GM21737 (cell line): ENCODE measurements around the gene NEUROG3.
"Not testable (repeated sequence)": the region's sequence is repeated elsewhere in the genome, so short reads cannot be mapped to it uniquely, and the experiment has no call there.

Experiments used
- ATAC-seq: cut with Tn5 transposase; IDR thresholded peaks from one replicate; pipeline ENCODE4 v1.9.1; 2021; ENCODE audit warnings: mild to moderate bottlenecking, moderate library complexity; ENCODE audit not compliant: unreplicated experiment

The NEUROG3 gene

GRCh38 chr10:69572159-69573055 lies 815 bp downstream of the NEUROG3 start:
- ATAC-seq = no peak

- ATAC-seq = no peak
Measured at GRCh38 chr10:69571618-69572158, 1.5 kb downstream of the NEUROG3 start.

GRCh38 chr10:69570050-69570816 lies 3.0 kb downstream of the NEUROG3 start:
- no peak for ATAC-seq

- no peak for ATAC-seq
Measured at GRCh38 chr10:69569396-69569934, 3.8 kb downstream of the NEUROG3 start.

- ATAC-seq = no peak
Measured at GRCh38 chr10:69568472-69569395, 4.5 kb downstream of the NEUROG3 start.

GRCh38 chr10:69567920-69568319 lies 5.3 kb downstream of the NEUROG3 start:
- no peak for ATAC-seq

GRCh38 chr10:69562731-69563254 lies 10.4 kb downstream of the NEUROG3 start:
- ATAC-seq = no peak

- no peak for ATAC-seq
Measured at GRCh38 chr10:69559525-69559924, 13.7 kb downstream of the NEUROG3 start.

- ATAC-seq = no peak
Measured at GRCh38 chr10:69558559-69558958, 14.7 kb downstream of the NEUROG3 start.

GRCh38 chr10:69554611-69555010 lies 18.6 kb downstream of the NEUROG3 start:
- ATAC-seq = no peak

- ATAC-seq = no peak
Measured at GRCh38 chr10:69553328-69553727, 19.9 kb downstream of the NEUROG3 start.

GRCh38 chr10:69552268-69552667 lies 21.0 kb downstream of the NEUROG3 start:
- ATAC-seq = no peak

- ATAC-seq = no peak
Measured at GRCh38 chr10:69549959-69550358, 23.3 kb downstream of the NEUROG3 start.

- ATAC-seq = no peak
Measured at GRCh38 chr10:69541463-69541862, 31.8 kb downstream of the NEUROG3 start.

- ATAC-seq = no peak
Measured at GRCh38 chr10:69538461-69538860, 34.8 kb downstream of the NEUROG3 start.

GRCh38 chr10:69537449-69537848 lies 35.8 kb downstream of the NEUROG3 start:
- ATAC-seq = no peak

GRCh38 chr10:69536521-69536920 lies 36.7 kb downstream of the NEUROG3 start:
- ATAC-seq = not testable (repeated sequence)

GRCh38 chr10:69533658-69534057 lies 39.6 kb downstream of the NEUROG3 start:
- ATAC-seq = no peak

GRCh38 chr10:69527961-69528360 lies 45.3 kb downstream of the NEUROG3 start:
- no peak for ATAC-seq
